ENCODE data around the gene EMX2. TPM values are rescaled to one million over a fixed set of nuclear protein-coding genes. Genes with fewer than 3 reads are reported as not detected.
A peak's percentile ranks its signal among the peaks of the same experiment; 100 is the strongest.

Gene EMX2
- total RNA-seq, 2 donors from 2014 or later, result 0.47 to 0.67 TPM

GRCh38 chr10:117551330-117552155 is 9.0 kb downstream of the EMX2 start:
- H3K27me3 ChIP-seq, result peaks cover 9 to 36% of the 10 kb centered on the region in 2 donors
- H3K36me3 ChIP-seq, result no peaks in the 10 kb centered on the region
- no peak for DNase-seq (ENCODE audit: low spot score)
- H3K9me3 ChIP-seq, result no peaks in the 10 kb centered on the region
- no peak for TF ChIP-seq CTCF (IDR thresholded peaks at IDR 0.05)
- H3K27ac ChIP-seq, result no peak overlapping the region
- H3K4me1 ChIP-seq, result peaks cover 0 to 14% of the 10 kb centered on the region in 2 donors
- H3K4me3 ChIP-seq, result peak overlapping the region in 1 of 2 donors; percentile 27

GRCh38 chr10:117552156-117552631 is 9.6 kb downstream of the EMX2 start:
- DNase-seq (ENCODE audit: low spot score), result no peak
- no peak for TF ChIP-seq CTCF (IDR thresholded peaks at IDR 0.05)
- Histone ChIP-seq H3K27ac (no peak overlapping the region), H3K36me3 (no peaks in the 10 kb centered on the region), H3K27me3 (peaks cover 8 to 30% of the 10 kb centered on the region in 2 donors), H3K9me3 (no peaks in the 10 kb centered on the region), H3K4me1 (peaks cover 0 to 14% of the 10 kb centered on the region in 2 donors), H3K4me3 (peak overlapping the region in 1 of 2 donors; percentile 27)

GRCh38 chr10:117552701-117553141 is 10.2 kb downstream of the EMX2 start:
- Histone ChIP-seq H3K27me3 (peaks cover 8 to 24% of the 10 kb centered on the region in 2 donors), H3K36me3 (no peaks in the 10 kb centered on the region), H3K4me3 (peak overlapping the region in 1 of 2 donors; percentile 26), H3K9me3 (no peaks in the 10 kb centered on the region), H3K4me1 (peaks cover 0 to 14% of the 10 kb centered on the region in 2 donors), H3K27ac (no peak overlapping the region)
- no peak for TF ChIP-seq CTCF (IDR thresholded peaks at IDR 0.05)
- no peak for DNase-seq (ENCODE audit: low spot score)

GRCh38 chr10:117553142-117553814 is 10.7 kb downstream of the EMX2 start:
- Histone ChIP-seq H3K9me3 (no peaks in the 10 kb centered on the region), H3K27me3 (peaks cover 8 to 24% of the 10 kb centered on the region in 2 donors), H3K36me3 (no peaks in the 10 kb centered on the region), H3K27ac (no peak overlapping the region), H3K4me1 (peaks cover 0 to 14% of the 10 kb centered on the region in 2 donors), H3K4me3 (peak overlapping the region in 1 of 2 donors; percentile 26)
- no peak for DNase-seq (ENCODE audit: low spot score)
- no peak for TF ChIP-seq CTCF (IDR thresholded peaks at IDR 0.05)

GRCh38 chr10:117553815-117554172 is 11.2 kb downstream of the EMX2 start:
- Histone ChIP-seq H3K4me1 (peaks cover 0 to 14% of the 10 kb centered on the region in 2 donors), H3K4me3 (peak overlapping the region in 1 of 2 donors; percentile 26), H3K27ac (no peak overlapping the region), H3K36me3 (no peaks in the 10 kb centered on the region), H3K9me3 (no peaks in the 10 kb centered on the region), H3K27me3 (peaks cover 8 to 24% of the 10 kb centered on the region in 2 donors)
- no peak for DNase-seq (ENCODE audit: low spot score)
- TF ChIP-seq CTCF (IDR thresholded peaks at IDR 0.05), result no peak

Measured in right atrium auricular region (tissue), 2 donors.